ENCODE measurements around the gene PECR. TPM values are rescaled to one million over a fixed set of nuclear protein-coding genes. Genes with fewer than 3 reads are reported as not detected.

PECR gene
- total and polyA plus RNA-seq, 12 donors, result 2.0 to 6.6 (median 4.1) TPM

DNA sequence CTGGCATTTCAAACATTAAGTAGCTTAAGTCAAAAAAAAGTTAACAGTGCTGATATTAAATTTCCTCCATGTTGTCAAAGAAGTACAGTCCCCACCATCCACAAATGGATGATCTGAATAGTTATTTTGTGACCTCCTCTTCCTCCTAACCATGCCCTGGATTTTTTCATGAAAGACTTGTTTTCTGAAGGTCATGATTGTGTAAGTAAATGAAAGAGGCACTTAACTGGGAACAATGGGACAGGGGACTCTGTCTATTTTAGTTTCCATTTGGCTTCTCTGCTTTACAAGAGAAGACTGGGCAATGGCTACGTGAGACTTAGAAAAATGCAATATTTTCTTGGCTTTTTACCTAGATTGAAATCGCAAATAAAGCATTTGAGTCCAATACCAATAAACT lies 32.2 kb downstream of the PECR start:
- Histone ChIP-seq H3K4me1 (no peaks in the 10 kb centered on the region), H3K27me3 (no peaks in the 10 kb centered on the region), H3K9me3 (peaks cover 0 to 8% (median 0%) of the 10 kb centered on the region in 11 donors), H3K27ac (no peak overlapping the region), H3K36me3 (peaks cover 0 to 37% (median 0%) of the 10 kb centered on the region in 9 donors), H3K4me3 (no peak overlapping the region)
- intact Hi-C loops (cut with DNase I), result no loop called here
- 89 to 95% methylated on average over 2 of the region's 2 CpGs for WGBS, 2 donors
- no peak for ATAC-seq
- TF ChIP-seq, protein P1, sequence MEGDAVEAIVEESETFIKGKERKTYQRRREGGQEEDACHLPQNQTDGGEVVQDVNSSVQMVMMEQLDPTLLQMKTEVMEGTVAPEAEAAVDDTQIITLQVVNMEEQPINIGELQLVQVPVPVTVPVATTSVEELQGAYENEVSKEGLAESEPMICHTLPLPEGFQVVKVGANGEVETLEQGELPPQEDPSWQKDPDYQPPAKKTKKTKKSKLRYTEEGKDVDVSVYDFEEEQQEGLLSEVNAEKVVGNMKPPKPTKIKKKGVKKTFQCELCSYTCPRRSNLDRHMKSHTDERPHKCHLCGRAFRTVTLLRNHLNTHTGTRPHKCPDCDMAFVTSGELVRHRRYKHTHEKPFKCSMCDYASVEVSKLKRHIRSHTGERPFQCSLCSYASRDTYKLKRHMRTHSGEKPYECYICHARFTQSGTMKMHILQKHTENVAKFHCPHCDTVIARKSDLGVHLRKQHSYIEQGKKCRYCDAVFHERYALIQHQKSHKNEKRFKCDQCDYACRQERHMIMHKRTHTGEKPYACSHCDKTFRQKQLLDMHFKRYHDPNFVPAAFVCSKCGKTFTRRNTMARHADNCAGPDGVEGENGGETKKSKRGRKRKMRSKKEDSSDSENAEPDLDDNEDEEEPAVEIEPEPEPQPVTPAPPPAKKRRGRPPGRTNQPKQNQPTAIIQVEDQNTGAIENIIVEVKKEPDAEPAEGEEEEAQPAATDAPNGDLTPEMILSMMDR (IDR thresholded peaks at IDR 0.05), result no peak
- DNase-seq, result no peak

DNA sequence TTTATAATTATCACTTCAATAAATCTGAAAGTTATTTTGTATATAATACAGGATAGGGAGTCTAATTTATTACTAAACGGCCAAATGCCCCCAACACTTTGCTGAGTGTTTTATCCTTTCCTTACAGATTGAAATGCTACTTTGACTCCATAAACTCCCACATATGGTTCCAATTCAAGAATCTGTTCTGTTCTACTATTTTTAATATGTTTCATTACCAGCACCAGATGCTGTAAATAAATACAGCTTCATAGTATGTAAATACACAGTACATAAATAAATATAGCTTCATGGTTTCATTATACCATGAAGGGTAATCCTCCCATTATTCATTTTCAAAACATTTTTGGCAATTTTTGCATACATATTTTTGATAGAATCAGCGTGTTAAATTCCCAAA lies 34.2 kb downstream of the PECR start:
- H3K9me3 ChIP-seq, result peaks cover 0 to 4% (median 0%) of the 10 kb centered on the region in 11 donors
- intact Hi-C loops (cut with DNase I), result no loop called here
- TF ChIP-seq, protein P1 (IDR thresholded peaks at IDR 0.05), result no peak
- no peaks in the 10 kb centered on the region for H3K27me3 ChIP-seq
- peaks cover 0 to 53% (median 0%) of the 10 kb centered on the region in 9 donors for H3K36me3 ChIP-seq
- 96 to 99% methylated on average over 2 of the region's 2 CpGs for WGBS, 2 donors
- H3K4me1 ChIP-seq, result no peaks in the 10 kb centered on the region
- no peak for DNase-seq
- no peak for ATAC-seq
- H3K4me3 ChIP-seq, result no peak overlapping the region
- no peak overlapping the region for H3K27ac ChIP-seq

DNA sequence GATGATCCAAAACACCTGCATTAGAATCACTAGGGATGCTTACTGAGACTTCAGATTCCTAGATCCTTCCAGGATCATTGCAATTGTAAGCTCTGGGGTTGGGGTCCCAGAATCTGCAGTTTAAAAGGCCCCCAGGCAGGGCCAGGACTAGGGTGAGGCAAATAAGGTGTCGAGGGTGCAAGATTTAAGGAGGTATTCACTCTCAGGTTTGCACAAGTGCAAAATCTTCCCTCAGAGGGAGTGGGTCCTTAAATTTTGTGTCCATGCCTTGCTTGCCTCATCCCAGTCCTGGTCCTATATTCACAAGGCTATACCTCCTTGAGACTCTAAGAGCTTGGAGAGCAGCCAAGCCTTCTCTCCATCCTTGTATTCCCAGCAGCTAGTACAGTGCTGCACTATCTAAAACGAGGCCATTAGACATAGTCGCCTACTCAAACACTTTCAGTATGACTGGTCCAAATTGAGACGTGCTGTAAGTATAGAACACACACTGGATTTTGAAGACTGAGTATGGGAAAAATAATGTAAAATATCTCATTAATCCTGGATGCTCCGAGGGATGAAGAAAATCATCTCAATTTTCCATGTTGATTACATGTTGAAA lies 36.6 kb downstream of the PECR start:
- Histone ChIP-seq H3K36me3 (peaks cover 0 to 67% (median 0%) of the 10 kb centered on the region in 9 donors), H3K4me3 (no peak overlapping the region), H3K27ac (no peak overlapping the region), H3K27me3 (no peaks in the 10 kb centered on the region), H3K9me3 (no peaks in the 10 kb centered on the region), H3K4me1 (no peaks in the 10 kb centered on the region)
- intact Hi-C loops (cut with DNase I), result no loop called here
- 61 to 64% methylated on average over 5 of the region's 5 CpGs for WGBS, 2 donors
- TF ChIP-seq, protein P1 (IDR thresholded peaks at IDR 0.05), result no peak
- ATAC-seq (no peak), DNase-seq (no peak)

DNA sequence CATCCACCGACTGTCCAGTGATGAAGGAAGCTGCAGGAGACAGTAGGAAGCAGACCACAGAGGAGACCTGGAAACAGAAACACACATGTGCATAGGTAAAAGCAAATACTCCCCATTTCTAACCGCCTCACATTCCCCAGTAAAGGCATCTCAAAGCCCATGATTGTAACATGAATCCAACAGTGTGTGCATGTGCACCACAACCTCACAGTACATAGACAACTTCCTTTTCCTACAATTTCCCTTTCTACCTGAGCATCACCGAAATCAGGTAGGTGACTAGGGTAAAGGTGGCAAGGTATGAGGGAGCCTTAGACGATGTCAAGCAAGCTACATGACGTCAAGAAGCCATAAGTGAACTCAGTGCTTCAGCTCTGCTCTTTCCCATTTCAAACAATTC lies 37.7 kb downstream of the PECR start:
- ATAC-seq (no peak), DNase-seq (no peak)
- 97% methylated on average over 5 of the region's 5 CpGs for WGBS, 2 donors
- H3K4me1 ChIP-seq, result no peaks in the 10 kb centered on the region
- no peaks in the 10 kb centered on the region for H3K27me3 ChIP-seq
- peaks cover 0 to 64% (median 0%) of the 10 kb centered on the region in 9 donors for H3K36me3 ChIP-seq
- H3K27ac ChIP-seq, result no peak overlapping the region
- H3K9me3 ChIP-seq, result no peaks in the 10 kb centered on the region
- intact Hi-C loops (cut with DNase I), result no loop called here
- H3K4me3 ChIP-seq, result no peak overlapping the region
- TF ChIP-seq, protein P1 (IDR thresholded peaks at IDR 0.05), result no peak
